ENCODE data around the gene NRCAM.

Gene NRCAM

GRCh38 chr7:108457871-108458270 is 1.6 kb upstream of the NRCAM start:
- no peak for DNase-seq

- no peak for DNase-seq
Measured at GRCh38 chr7:108456845-108457540, 757 bp upstream of the NRCAM start.

- peak; percentile 44 for DNase-seq
Measured at GRCh38 chr7:108455551-108455997, 662 bp downstream of the NRCAM start.

- peak; percentile 75 for DNase-seq
Measured at GRCh38 chr7:108454674-108455550, 1.3 kb downstream of the NRCAM start.

GRCh38 chr7:108454317-108454673 is 1.9 kb downstream of the NRCAM start:
- no peak for DNase-seq

- DNase-seq, result no peak
Measured at GRCh38 chr7:108453320-108453719, 2.9 kb downstream of the NRCAM start.

GRCh38 chr7:108452707-108453106 is 3.5 kb downstream of the NRCAM start:
- peak; percentile 59 for DNase-seq

GRCh38 chr7:108451296-108451848 is 4.9 kb downstream of the NRCAM start:
- no peak for DNase-seq

GRCh38 chr7:108450160-108450559 is 6.1 kb downstream of the NRCAM start:
- DNase-seq, result no peak

GRCh38 chr7:108449521-108449920 is 6.7 kb downstream of the NRCAM start:
- DNase-seq, result peak; percentile 44

- DNase-seq, result peak; percentile 87
Measured at GRCh38 chr7:108448584-108449505, 7.4 kb downstream of the NRCAM start.

- peak; percentile 88 for DNase-seq
Measured at GRCh38 chr7:108442039-108442568, 14.1 kb downstream of the NRCAM start.

- DNase-seq, result no peak
Measured at GRCh38 chr7:108441392-108441955, 14.8 kb downstream of the NRCAM start.

GRCh38 chr7:108440613-108441012 is 15.6 kb downstream of the NRCAM start:
- DNase-seq, result no peak

- DNase-seq, result no peak
Measured at GRCh38 chr7:108436906-108437305, 19.3 kb downstream of the NRCAM start.

GRCh38 chr7:108434010-108434409 is 22.2 kb downstream of the NRCAM start:
- no peak for DNase-seq

- DNase-seq, result no peak
Measured at GRCh38 chr7:108431099-108431498, 25.1 kb downstream of the NRCAM start.

GRCh38 chr7:108430664-108431063 is 25.6 kb downstream of the NRCAM start:
- no peak for DNase-seq

- DNase-seq, result no peak
Measured at GRCh38 chr7:108427766-108428165, 28.5 kb downstream of the NRCAM start.

- DNase-seq, result no peak
Measured at GRCh38 chr7:108425714-108426275, 30.4 kb downstream of the NRCAM start.

- DNase-seq, result no peak
Measured at GRCh38 chr7:108424013-108424412, 32.2 kb downstream of the NRCAM start.

Measured in NCI-H1105 treated with DMSO at 0.1 percent for 48 hours (cell line).